Glomerular visceral epithelial cell (primary cell): ENCODE data around the gene MSI2.

Experiments
- DNase-seq: peaks from one replicate; pipeline ENCODE4 v3.0.0-alpha.2; 2016; ENCODE audit errors: extremely low spot score

The MSI2 gene

DNA sequence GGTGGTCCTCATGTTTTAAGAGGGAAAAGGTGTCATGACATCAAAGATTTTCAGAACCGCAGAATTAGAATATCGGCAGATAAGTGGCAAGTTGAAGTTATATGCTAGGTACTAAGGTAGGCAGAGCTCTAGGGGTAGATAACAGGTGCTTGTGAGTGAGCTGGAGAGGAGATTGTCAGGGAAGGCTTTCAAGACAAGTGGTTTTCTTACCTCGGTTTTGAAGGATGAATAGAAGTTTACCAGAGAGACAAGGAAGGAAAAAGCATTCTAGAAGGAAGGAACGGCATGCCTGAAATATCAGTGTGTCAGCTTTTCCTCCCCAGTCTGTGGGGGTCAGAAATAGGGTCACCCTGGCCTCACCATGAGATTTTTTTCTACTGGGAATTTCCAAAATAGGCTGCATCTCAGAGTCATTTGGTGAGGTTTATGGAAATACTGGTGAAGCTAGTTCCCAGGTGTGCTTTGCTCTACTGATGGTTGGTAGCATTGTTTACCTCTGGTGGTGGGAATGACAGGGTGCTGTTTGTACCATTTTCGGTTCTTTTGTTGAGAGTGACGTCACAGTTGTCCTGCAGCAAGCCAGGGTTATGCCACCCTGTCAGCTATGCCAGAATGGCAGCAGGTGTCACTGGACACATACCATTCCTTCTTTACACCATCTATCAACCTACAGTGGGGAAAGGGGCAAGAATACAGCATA, 112.5 kb downstream of the MSI2 start:
- DNase-seq = no peak

DNA sequence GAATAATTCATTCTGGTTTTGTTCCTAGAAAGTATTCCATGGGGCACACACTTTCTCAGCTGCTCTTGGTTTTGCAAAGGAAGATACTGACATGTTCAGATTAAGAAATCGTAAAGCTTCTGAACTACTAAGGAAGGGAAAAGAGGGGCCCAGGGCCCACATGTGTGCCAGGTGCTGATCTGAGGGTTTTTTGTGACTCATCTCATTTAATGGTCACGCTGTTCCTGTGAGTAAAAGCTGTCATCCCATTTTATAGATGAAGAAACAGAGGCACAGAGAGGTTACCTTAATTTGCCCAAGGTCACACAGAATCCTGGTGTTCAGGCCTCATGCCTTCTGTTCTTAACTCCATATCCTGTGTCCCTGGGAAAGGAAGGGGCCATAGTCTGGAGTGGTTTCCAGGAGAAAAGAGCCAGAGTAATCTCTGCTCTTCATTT, 113.2 kb downstream of the MSI2 start:
- peak; percentile 38 for DNase-seq

DNA sequence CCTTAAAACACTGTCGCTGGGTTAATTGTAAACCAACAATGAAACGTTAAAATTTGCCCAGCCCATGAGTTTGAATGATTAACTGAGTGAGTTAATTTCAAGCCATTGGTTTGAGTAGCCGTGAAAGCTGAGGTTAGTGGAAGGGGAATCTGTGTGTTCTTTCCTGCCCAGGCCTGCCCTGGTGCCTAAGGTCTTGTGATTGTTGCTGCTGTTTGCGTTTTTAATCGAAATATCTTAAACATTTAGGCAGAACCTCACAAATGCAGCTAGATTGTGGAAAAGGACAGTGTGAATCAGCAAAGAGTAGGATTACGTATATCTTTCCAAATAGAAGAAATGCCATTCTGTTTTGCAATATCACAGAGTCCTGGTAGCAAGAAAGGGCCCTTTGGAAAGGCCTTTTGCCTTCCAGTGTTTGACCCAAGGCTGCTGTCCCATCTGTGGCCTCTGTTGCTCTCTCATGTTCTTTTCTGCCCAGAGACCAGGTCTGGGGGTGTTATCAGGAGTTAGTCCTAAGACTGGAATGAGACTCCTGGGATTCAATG, 113.8 kb downstream of the MSI2 start:
- peak; percentile 74 for DNase-seq

DNA sequence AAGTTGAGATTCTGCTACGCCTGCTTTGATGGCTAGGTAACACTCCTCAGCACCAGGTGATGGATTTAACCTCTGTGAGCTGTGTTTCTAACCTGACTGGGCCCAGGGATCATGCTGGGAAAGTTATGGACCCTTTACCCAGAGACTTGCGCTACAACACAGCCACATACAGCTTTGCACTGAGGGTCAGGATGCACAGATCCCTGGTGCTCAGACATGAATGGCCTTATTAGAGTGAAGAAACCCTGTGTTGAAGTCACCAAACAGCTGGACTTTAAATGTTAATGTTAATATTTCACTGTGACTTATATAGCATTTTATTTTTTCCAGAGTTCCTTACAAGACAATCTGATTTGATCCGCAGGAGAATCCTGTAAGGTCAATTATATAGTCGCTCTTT, 114.3 kb downstream of the MSI2 start:
- DNase-seq = no peak

DNA sequence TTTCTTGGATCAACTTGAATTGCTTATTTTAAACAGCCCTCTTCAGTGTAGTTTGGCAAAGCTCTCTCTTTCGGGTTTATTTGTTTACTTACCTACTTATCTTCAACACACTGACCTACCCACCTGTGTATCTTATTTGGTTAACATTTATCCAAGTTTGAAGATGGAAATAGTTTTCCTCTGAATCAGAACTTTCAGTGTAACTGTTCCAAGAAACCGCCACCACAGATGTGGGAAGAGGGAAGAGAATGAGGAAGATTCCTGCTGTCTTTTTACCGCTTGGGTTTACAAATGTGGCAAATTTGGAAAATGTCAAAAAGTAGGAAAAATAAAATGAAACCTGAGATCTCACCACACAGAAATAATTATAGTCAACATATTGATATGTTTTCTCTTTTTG, 115.8 kb downstream of the MSI2 start:
- peak; percentile 60 for DNase-seq

DNA sequence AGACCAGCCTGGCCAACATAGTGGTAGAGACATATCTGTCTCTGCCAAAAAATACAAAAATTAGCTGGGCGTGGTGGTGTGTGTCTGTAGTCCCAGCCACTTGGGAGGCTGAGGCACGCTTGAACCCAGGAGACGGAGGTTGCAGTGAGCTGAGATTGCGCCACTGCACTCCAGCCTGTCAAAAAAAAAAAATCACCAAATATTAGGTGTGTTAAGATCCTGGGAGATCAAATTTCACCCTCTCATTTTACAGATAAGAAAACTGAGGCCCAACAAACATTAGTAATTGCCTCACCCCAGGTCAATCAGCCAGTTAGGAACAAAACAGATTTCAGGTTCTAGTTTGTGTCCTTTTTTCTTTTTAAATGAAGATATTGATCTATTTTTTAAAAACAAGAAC, 116.7 kb downstream of the MSI2 start:
- DNase-seq = no peak

DNA sequence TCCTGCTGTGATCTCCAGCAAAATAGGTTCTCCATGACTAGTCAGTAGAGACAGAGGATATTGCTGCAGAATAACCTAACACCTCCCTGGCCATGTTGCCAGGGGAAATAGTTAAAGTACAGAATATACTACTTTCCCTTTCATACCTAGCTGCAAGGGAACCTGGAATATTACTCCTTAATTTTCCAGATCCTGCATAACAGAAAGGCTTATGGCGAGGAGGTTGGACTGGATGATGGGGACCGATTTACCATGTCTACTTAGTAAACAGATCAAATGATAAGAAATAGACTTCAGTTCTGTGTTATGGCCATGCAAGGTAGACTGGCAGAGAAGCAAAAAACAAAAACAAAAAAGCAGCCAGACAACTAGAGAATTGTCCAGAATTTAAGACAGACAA, 117.4 kb downstream of the MSI2 start:
- no peak for DNase-seq

DNA sequence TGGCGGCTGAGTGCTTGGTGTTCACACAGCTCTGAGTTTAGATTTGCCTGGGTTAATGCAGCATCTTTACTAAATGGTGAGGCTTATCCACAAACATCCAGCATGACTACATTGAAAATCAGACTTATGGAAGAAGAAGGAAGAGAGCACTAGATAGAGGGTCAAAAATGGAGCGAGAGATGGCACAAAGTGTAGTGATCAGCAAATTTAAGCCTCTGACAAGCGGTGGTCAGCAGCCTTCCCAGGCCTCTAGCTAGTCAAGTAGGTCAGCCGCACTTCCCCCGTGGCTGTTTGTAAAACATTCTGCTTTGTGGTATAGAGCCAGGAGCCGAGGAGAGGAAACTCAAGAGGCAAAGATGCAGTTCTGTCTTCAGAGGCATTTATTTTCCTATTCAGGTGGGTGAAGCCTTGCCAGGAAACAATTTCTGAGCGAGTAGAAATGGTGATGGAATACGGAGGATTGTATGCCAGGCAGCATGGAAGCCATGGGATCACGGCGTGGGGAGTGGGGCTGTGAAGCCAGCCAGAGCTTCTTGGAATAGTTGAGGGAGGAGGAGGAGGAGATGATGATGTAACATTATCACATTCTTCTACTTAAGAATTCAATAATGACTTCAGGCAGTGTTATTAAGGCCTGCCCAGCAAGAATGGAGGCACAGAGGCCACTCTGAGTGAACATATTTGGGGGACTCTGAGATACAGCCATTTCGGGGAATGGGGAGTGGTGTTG, 118.9 kb downstream of the MSI2 start:
- no peak for DNase-seq

DNA sequence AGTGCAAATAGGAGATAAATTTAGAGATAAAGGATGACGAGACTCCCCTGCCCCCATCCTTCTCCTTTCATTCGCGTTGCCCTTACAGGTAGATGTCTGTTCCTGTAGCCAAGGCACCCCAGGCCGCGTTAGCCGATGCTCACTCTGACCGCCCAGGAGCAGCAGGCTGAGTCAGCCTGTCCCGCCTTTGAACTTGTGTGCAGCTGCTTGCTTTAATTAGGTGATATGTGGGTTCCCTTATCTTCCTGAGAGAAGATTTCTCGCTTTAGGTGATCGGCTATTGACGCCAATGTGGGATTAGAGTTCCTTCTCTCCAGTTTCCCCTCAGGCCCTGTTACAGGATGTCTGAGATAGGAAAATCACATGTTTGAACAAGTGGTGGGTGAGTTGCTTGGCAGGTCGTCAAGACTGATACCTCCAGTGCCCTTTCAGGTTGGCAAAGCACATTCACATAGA, 119.5 kb downstream of the MSI2 start:
- no peak for DNase-seq

DNA sequence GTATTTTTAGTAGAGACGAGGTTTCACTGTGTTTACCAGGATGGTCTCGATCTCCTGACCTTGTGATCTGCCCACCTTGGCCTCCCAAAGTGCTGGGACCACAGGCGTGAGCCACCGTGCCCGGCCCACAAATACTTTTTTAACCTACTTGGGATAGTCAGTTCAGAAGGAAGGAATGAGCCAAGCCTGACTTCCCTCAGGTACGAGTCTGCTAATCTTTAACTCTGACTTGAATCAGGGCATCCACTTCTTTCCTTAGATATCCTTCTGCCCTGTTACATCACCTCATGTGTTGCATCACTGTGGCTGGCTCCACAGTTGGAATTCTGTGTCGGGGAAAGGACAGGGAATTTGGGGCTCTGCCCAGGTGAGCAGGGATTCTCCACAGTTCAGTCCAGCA, 120.8 kb downstream of the MSI2 start:
- DNase-seq = no peak

DNA sequence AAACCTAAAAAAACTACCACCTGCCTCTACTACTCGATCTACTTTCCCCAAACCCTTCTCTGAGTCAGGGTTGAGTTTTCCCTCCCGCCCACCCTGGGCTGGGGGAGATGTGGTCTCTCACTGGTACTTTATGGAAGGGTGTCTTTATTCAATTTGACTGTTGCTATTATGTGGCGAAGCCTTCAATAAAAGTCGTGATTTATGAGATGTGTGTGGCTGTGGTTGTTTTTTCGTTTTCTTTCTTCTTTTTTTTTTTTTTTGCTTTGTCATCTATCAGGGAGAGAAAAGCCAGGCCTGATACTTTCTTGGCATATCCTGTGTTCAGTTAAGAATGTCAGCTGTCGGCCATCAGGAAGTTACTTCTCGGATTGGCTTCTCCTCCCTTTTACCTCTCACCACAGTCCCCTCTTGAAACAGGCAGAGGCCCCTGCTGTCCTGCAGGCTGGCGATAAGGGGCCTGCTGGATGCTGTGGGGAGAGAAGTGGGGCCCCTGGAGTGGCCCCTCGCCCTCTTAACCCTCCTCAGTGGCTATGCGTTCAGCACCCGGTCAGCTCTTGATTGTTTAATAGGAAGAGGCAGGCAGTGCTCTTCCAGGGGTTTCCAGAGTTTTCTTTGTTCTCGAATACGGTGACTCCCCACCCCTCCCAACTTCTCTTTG, 123.0 kb downstream of the MSI2 start:
- DNase-seq = no peak

DNA sequence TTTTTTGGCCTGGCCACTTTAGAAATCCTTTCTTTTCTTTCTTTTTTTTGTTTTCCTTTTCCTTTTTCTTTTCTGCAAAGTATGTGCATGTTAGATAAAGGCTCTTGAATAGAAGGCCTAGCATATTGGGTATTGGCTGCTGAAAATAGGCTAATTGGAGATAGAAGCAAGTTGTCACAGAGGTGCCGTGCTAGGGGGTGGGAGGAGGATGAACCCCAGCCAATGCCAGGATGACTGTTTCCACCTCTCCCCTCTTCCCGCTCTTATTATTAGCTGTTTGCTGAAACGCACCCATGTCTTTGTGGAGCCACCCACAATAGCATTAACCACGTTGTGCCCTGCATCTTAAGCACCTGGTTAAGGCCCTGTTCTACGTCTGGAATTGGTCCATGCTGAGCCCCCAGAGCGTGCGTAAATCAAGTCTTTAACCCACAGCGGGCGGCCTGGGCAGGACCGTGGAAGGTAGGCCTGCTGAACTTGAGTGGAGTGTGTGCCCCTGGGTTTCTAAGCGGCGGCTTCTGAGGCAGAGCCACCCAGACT, 123.6 kb downstream of the MSI2 start:
- DNase-seq = no peak

DNA sequence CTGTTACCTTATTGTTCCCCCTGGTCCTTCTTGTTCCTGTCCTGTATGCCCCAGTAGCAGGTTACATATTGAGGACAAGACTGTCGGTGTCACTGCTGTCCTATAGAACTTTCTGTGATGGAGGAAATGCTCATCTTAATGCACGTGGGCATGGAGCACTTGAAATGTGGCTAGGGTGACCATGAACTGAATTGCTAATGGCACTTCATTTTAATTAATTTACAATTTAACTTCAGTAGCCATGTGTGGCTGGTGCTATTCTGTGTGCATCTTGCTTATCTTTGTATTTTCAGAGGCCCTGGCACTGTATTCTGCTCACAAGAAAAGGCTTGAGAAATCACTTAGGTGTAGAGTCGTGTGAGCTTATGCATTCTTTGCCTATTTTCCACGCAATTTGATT, 125.2 kb downstream of the MSI2 start:
- DNase-seq = no peak

DNA sequence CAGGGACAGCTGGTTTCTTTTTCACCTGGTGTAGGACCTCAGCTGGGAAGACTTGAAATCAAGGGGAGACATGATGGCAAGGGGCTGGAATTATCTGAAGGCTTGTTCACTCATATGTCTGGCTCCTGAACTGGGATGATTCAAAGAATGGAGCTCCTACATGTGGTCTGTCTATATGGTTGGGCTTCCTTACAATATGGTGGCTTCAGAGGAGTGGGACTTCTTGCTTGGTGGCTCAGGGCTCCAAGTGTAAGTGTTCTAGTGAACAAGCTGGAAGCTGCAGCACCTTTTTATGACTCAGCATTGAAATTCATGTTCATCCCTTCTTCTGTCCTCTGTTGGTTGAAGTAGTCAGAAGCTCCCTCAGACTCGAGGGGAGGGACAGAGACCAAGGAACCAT, 127.9 kb downstream of the MSI2 start:
- no peak for DNase-seq

DNA sequence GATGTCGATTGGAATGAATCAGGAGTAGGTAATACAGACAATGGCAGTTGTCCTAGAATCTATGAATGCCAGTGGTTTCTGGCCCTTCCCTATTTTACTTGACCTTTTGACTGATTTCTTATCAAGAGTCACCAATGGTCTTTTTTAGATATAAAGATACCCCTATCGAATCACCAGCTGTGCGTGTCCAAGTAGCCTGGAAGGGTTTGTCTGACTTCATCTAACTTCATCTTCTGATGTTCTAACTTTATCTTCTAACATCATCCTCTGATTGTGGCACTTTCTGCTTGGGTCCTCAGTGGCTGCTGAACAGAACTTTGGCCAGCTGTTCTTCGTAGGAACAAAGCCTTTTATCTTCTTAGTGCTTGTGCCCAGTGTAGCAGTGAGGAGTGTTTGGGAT, 129.7 kb downstream of the MSI2 start:
- DNase-seq = no peak

DNA sequence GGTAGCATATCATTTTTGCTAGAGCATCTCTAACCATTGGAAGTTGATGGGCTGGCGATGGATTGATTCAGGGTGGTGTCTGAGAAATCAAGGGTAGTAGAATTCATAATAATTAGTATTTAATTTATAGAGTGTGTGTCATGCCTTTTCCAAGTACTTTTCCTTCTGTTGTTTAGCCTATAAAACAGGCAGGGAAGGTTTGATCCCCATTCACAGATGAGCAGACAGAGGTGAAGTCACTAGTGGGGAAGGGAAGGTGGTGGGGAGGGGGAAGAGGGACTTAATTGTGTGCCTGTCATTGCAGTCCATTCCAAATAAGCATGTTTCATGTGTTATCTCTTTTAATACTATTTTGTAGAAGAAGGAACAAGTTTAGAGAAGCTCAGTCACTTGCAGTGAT, 131.3 kb downstream of the MSI2 start:
- no peak for DNase-seq

DNA sequence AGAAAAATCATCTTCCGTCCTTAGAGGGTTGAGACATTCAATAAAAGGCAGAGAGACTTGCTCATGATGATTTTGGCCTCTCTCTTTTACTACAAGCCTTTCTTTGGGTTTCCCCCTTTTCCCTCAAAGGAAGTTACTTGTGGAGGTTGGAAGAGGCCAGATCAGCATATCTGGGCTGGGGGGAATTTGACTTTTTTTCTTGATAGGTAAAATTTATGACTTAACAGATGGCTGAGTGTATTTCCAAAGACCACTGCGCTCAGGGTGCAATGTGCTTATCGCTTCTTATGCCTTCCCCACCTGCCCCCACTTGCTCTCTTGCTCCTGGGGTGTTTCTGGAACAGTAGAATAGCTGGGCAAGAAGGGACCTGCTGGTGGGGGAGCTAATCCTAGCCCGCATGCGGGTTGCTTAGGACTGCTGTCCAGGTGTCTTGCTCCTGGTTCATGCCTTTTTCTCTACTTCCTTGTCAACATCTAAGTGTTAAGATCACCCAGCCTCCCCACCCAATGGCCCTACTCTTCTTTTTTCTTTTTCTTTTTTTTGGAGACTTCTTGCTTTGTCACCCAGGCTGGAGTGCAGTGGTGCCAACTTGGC, 131.9 kb downstream of the MSI2 start:
- no peak for DNase-seq

DNA sequence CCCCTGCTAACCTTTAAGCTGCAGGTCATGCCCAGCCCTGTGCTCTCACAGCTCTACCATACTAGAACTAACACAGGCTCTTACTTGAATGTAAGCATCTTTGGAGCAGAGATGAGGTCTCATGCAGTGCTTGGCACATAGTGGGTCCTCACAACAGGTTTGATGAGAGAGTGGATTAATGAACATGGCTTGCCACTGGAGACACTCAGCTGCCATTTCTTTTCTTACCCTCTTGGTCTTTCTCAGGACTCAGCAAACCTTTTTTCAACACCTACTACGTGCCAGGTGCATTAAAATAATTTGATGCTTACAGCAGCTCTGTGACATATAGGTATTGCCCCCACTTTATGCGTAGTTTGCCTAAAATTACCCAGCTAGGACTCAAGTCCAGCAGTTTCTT, 133.2 kb downstream of the MSI2 start:
- DNase-seq = no peak

DNA sequence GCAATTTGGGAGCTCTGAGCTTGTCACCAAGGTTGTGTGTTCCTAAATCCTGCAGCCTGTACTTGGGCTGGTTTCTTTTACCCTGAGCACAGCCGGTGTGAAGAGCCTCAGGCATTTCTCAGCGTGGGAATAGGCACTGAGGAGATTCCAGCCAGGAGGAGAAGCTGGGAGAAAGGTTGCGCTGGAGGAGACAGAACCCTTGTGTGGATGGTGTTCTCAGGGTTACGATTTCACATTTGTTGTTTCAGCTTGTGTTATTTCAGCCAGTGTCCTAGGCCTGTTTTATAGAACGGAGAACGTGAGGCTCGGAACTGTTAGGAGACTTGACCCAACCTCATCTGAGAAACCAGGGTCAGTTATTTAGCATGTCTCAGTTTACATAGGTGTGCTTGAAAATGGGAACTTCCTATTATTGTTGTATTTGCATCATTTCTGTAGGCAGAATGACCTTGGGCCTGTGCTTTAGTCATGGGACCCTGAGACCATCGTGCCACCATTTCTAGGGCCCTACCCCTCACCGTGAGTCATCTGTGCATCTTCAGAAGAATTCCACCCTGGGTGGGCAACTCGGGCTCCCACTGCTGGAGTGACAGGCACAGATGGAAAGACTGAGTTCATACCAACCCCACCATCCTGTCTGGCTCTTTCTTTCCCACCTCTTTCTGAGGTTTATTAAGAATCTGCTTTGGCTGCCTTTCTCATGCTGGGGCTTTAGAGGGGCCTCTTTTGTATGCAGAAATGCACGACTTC, 134.9 kb downstream of the MSI2 start:
- no peak for DNase-seq

DNA sequence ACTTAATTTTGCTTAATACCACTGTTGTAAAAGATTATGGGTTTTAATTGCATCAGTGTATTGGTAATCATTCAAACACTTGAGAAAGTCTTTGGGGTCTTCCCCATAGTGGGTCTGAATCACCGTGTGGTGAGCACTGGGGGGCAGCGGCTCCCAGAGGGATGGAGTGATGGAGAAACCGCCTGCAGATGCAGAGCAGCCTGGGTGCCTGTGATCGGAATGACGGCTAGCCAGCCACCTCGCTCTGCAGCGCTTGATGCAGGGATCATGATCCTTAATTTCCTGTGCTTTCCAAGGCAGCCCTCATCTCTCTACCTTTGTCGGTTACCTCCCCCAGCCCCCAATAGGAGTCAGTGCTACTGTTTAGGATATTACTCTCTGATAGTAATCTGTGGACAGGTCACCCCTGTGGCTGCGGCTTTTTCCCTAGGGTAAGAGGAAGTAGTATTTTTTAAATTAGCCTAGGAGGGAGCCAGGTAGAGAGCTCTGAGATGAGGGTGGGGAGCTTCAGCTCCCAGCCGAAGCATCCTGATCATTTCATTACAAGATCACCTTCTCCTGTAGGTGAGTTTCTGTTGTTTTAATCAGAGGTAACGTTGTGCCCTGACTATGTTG, 135.6 kb downstream of the MSI2 start:
- DNase-seq = no peak

DNA sequence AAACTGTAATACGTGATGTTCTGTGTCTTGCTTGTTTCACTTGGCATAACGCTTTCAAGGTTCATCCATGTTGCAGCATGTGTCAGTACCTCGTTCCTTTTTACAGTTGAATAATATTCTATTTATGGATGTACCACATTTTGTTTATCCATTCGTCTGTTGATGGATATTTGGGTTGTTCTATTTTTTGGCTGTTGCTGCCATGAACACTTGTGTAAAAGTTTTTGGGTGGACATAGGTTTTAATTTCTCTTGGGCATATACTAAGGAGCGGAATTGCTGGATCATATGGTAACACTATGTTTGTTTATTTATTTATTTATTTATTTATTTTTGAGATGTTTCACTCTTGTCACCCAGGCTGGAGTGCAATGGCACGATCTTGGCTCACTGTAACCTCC, 137.0 kb downstream of the MSI2 start:
- DNase-seq = no peak
